Fibroblast of villous mesenchyme (primary cell): ENCODE results near the gene RAB40AL. TPM values are rescaled to one million over a fixed set of nuclear protein-coding genes. Genes with fewer than 3 reads are reported as not detected.

Experiments
- DNase-seq: peaks from one replicate; pipeline ENCODE4 v3.0.0-alpha.2; 2010; ENCODE audit warnings: low read depth
- H3K4me3 ChIP-seq: 2 replicates; pipeline ENCODE4 v1.5.1; 2011; ENCODE audit warnings: low read depth, mild to moderate bottlenecking, low read length
- CTCF ChIP-seq: IDR thresholded peaks from 2 replicates; pipeline ENCODE4 v1.5.1; 2012; ENCODE audit warnings: low read depth, mild to moderate bottlenecking, low read length; ENCODE audit not compliant: insufficient read depth
- total RNA-seq: library from RNA; depleted of rRNA; stranded (reverse); fragments of >200 nt; gene quantifications from 2 replicates; pipeline ENCODE4 v1.2.3, GENCODE V29; 2012

Gene RAB40AL
- total RNA-seq, 1 donor: 0.43 TPM

GRCh38 chrX:102979536-102979935 is 42.5 kb downstream of the RAB40AL start:
- TF ChIP-seq CTCF: no peak
- H3K4me3 ChIP-seq: no peak overlapping the region
- DNase-seq: no peak

- H3K4me3 ChIP-seq: no peak overlapping the region
- no peak for TF ChIP-seq CTCF
- DNase-seq: no peak
These were observed 46.1 kb downstream of the RAB40AL start for GRCh38 chrX:102983205-102983604.

- no peak for TF ChIP-seq CTCF
- no peak overlapping the region for H3K4me3 ChIP-seq
- peak; percentile 2 for DNase-seq
These were observed 48.1 kb downstream of the RAB40AL start for GRCh38 chrX:102985192-102985591.

Other genes starting within 250 kb of the RAB40AL start
- gene GPRASP2, start 224.8 kb upstream of the RAB40AL start, total RNA-seq: 13.5 and 15.5 TPM in 2 replicates
- gene GPRASP3, start 216.5 kb upstream of the RAB40AL start, total RNA-seq: 4.8 and 6.9 TPM in 2 replicates
- gene BEX1, start 126.9 kb downstream of the RAB40AL start, total RNA-seq: 1.3 and 2.2 TPM in 2 replicates
- not detected in 2 replicates for gene NXF3, start 155.9 kb downstream of the RAB40AL start, total RNA-seq